Natural killer cell (primary cell): Measurements from ENCODE around the gene ATL1. TPM values are rescaled to one million over a fixed set of nuclear protein-coding genes. Genes with fewer than 3 reads are reported as not detected.

ENCODE experiments used
- ATAC-seq, 3 donors: fragments of 150-1000 bp in 2 of 3; fragments of 200-7000 bp in 1 of 3; cut with Tn5 transposase; 1 replicate in 1 of 3; 2 replicates in 2 of 3; pipeline ENCODE4 v1.10.0; 2021; ENCODE audit warnings: mild to moderate bottlenecking in 2 of 3, moderate library complexity in 2 of 3
- DNase-seq, 2 donors: peaks; one replicate each; pipeline versions ENCODE4 v3.0.0 to v3.0.0-alpha.2; 2013 to 2021; ENCODE audit warnings: mixed read lengths in 1 of 2
- H3K27ac ChIP-seq: one replicate; pipeline ENCODE4 v1.5.1; 2013; ENCODE audit warnings: mild to moderate bottlenecking, low read length
- H3K27me3 ChIP-seq: one replicate; pipeline ENCODE4 v1.6.1; 2013; ENCODE audit warnings: low read length; ENCODE audit not compliant: control insufficient read depth, insufficient read depth
- H3K36me3 ChIP-seq: one replicate; pipeline ENCODE4 v1.6.1; 2013; ENCODE audit warnings: low read length; ENCODE audit not compliant: control insufficient read depth, insufficient read depth
- H3K4me1 ChIP-seq: one replicate; pipeline ENCODE4 v1.6.1; 2013; ENCODE audit warnings: low read length; ENCODE audit not compliant: control insufficient read depth, insufficient read depth
- H3K4me3 ChIP-seq: one replicate; pipeline ENCODE4 v1.5.1; 2013; ENCODE audit warnings: low read length
- H3K9me3 ChIP-seq: one replicate; pipeline ENCODE4 v1.6.1; 2013; ENCODE audit warnings: low read length; ENCODE audit not compliant: control insufficient read depth, insufficient read depth
- H3K27ac Mint-ChIP-seq, 2 donors: one replicate each; pipeline ENCODE4 v1.8.0; 2022; ENCODE audit warnings: mild to moderate bottlenecking in 2 of 2, mixed read lengths in 2 of 2, moderate library complexity in 1 of 2
- H3K27me3 Mint-ChIP-seq, 2 donors: one replicate each; pipeline ENCODE4 v1.8.0; 2022; ENCODE audit warnings: low read depth in 2 of 2, mixed read lengths in 2 of 2
- H3K36me3 Mint-ChIP-seq: one replicate; pipeline ENCODE4 v1.8.0; 2022; ENCODE audit warnings: mixed read lengths
- H3K4me1 Mint-ChIP-seq, 2 donors: one replicate each; pipeline ENCODE4 v1.8.0; 2022; ENCODE audit warnings: mixed read lengths in 2 of 2
- H3K4me3 Mint-ChIP-seq: one replicate; pipeline ENCODE4 v1.8.0; 2022; ENCODE audit warnings: mild to moderate bottlenecking, moderate library complexity, mixed read lengths
- H3K9me3 Mint-ChIP-seq, 2 donors: one replicate each; pipeline ENCODE4 v1.8.0; 2022; ENCODE audit warnings: mixed read lengths in 2 of 2
- WGBS: methylation state at CpG from one replicate; pipeline ENCODE4 v1.1.7; 2013; ENCODE audit warnings: missing lambda C conversion rate; ENCODE audit not compliant: insufficient coverage; 5-methylcytosine and 5-hydroxymethylcytosine counted together
- intact Hi-C: fragments of 100-400 bp; cut with micrococcal nuclease; formaldehyde crosslinking; loops from one replicate; pipeline ENCODE4 v1.14.2; 2022
- total RNA-seq, 4 donors: library from RNA; stranded (reverse); fragments of 120-200 nt in 1 of 4; gene quantifications; one replicate each; pipeline versions ENCODE4 v1.2.3 to v1.2.4, GENCODE V29; 2013 to 2022
- TF ChIP-seq, protein P1 (sequence below): fragments of 200-600 bp; IDR thresholded peaks from one replicate; pipeline ENCODE4 v1.8.0; 2022; ENCODE audit warnings: antibody characterized with exemption

ATL1 gene
- total RNA-seq, 3 donors from 2014 or later (not counting 1 experiment from before 2014, with no cell fraction given) = 1.6 to 3.8 (median 2.4) TPM

DNA sequence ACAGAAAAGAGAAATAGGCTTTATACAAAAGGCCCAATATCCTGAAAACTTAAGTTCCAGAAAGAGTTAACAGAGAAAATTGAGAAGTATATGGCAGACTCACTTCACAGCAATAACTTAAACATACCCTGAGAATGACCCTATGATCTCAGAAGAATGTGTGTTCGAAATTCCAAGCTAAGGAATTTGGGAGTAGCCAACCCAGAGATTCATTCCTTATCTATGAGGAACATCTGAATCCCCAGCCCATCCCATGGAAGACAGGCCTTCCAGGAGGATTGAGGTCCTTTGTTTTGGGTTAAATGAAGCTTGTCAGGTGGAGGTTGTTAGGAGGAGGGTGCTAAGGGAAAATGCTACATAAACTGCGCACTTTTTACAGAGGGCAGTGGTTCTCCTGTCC, 115.7 kb downstream of the ATL1 start:
- Mint-ChIP-seq H3K4me1 (no peaks in the 10 kb centered on the region), H3K27ac (no peak overlapping the region), H3K27me3 (peaks cover 5 to 25% of the 10 kb centered on the region in 2 donors), H3K9me3 (no peaks in the 10 kb centered on the region), H3K36me3 (no peaks in the 10 kb centered on the region), H3K4me3 (no peak overlapping the region)
- H3K9me3 ChIP-seq = no peaks in the 10 kb centered on the region
- H3K27ac ChIP-seq = no peak overlapping the region
- WGBS = 89% methylated on average over 2 of the region's 2 CpGs
- H3K4me3 ChIP-seq = no peak overlapping the region
- DNase-seq (no peak), ATAC-seq (no peak)
- TF ChIP-seq, protein P1, sequence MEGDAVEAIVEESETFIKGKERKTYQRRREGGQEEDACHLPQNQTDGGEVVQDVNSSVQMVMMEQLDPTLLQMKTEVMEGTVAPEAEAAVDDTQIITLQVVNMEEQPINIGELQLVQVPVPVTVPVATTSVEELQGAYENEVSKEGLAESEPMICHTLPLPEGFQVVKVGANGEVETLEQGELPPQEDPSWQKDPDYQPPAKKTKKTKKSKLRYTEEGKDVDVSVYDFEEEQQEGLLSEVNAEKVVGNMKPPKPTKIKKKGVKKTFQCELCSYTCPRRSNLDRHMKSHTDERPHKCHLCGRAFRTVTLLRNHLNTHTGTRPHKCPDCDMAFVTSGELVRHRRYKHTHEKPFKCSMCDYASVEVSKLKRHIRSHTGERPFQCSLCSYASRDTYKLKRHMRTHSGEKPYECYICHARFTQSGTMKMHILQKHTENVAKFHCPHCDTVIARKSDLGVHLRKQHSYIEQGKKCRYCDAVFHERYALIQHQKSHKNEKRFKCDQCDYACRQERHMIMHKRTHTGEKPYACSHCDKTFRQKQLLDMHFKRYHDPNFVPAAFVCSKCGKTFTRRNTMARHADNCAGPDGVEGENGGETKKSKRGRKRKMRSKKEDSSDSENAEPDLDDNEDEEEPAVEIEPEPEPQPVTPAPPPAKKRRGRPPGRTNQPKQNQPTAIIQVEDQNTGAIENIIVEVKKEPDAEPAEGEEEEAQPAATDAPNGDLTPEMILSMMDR = no peak
- H3K36me3 ChIP-seq = no peaks in the 10 kb centered on the region
- H3K4me1 ChIP-seq = no peaks in the 10 kb centered on the region
- no peaks in the 10 kb centered on the region for H3K27me3 ChIP-seq
- intact Hi-C loops = no loop called here

DNA sequence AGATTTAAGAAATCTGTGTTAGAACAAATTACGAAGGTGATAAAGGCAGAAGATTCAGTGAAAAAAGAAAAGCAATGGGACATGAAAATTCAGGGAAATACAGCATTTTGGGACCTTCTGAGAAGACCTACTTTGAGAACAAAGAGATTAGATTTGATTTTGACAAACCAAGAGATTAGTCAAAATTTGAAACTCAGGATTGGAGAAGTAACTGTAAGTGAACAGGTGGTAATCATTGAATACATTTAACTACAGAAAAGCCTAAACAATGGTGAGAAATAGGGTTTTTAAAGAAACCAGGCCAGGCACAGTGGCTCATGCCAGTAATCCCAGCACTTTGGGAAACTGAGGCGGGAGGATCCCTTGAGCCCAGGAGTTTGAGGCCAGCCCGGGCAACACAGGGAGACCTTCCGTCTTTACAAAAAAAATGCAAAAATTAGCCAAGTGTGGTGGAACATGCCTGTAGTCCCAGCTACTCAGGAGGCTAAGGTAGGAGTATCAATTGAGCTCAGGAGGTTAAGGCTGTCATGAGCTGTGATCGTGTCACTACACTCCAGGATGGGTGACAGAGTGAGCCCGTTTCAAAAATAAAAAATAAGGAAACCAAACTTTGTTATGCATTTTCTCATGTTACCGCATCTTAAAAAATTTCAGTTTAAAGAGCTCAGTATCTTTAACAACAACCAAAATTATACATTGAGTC, 117.0 kb downstream of the ATL1 start:
- TF ChIP-seq, protein P1 = no peak
- H3K4me1 ChIP-seq = no peaks in the 10 kb centered on the region
- Mint-ChIP-seq H3K36me3 (no peaks in the 10 kb centered on the region), H3K27me3 (peaks cover 8 to 32% of the 10 kb centered on the region in 2 donors), H3K27ac (no peak overlapping the region), H3K4me1 (no peaks in the 10 kb centered on the region), H3K4me3 (no peak overlapping the region), H3K9me3 (no peaks in the 10 kb centered on the region)
- WGBS = 49% methylated on average over 7 of the region's 7 CpGs
- H3K4me3 ChIP-seq = no peak overlapping the region
- no peaks in the 10 kb centered on the region for H3K27me3 ChIP-seq
- H3K36me3 ChIP-seq = no peaks in the 10 kb centered on the region
- H3K27ac ChIP-seq = no peak overlapping the region
- ATAC-seq (no peak), DNase-seq (no peak)
- no peaks in the 10 kb centered on the region for H3K9me3 ChIP-seq
- intact Hi-C loops = no loop called here

DNA sequence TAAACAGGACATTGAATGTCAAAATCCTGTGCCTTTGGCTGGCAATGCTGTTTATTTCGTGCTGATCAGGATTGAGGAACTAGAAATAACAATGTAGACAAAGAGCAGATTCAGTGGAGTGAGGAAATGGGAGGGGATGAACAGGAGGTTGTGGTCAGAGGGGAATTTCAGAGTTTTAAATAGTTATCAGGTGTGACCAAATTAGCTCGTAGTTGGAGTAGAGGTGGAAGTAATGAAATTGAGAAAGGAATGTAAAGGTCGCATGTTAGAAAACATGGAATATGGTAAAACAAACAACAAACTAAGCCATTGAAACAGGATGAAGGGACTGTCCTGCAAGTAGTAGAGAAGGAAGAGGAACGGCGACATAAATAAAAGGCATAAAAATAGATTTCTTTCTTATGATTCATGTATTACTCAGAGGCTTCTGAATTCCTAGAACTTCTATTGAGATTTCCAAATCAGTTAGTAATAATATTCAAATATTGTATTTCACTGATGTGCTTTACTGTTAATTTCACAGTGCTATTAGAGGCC, 117.7 kb downstream of the ATL1 start:
- Mint-ChIP-seq H3K36me3 (no peaks in the 10 kb centered on the region), H3K4me1 (no peaks in the 10 kb centered on the region), H3K27ac (no peak overlapping the region), H3K9me3 (no peaks in the 10 kb centered on the region), H3K27me3 (peaks cover 8 to 36% of the 10 kb centered on the region in 2 donors), H3K4me3 (no peak overlapping the region)
- no peaks in the 10 kb centered on the region for H3K36me3 ChIP-seq
- H3K4me1 ChIP-seq = no peaks in the 10 kb centered on the region
- WGBS = 10% methylated on average over 3 of the region's 5 CpGs
- TF ChIP-seq, protein P1 = no peak
- ATAC-seq = no peak
- no peak overlapping the region for H3K4me3 ChIP-seq
- intact Hi-C loops = no loop called here
- DNase-seq = no peak
- H3K27ac ChIP-seq = no peak overlapping the region
- H3K27me3 ChIP-seq = no peaks in the 10 kb centered on the region
- H3K9me3 ChIP-seq = no peaks in the 10 kb centered on the region
